GM06990 (cell line): Measurements from ENCODE around the gene TRPV2.

Experiments
- DNase-seq: peaks from one replicate; pipeline ENCODE4 v3.0.0-alpha.2; 2011; ENCODE audit not compliant: insufficient read length; ENCODE audit errors: extremely low read depth
- H3K27me3 ChIP-seq: replicated peaks from 2 replicates; pipeline ENCODE4 v1.6.0; 2011; ENCODE audit warnings: low read length; ENCODE audit not compliant: control insufficient read depth, insufficient read depth
- H3K36me3 ChIP-seq: 2 replicates; pipeline ENCODE4 v1.5.1; 2011; ENCODE audit warnings: low read length; ENCODE audit not compliant: control insufficient read depth, insufficient read depth
- H3K4me3 ChIP-seq: replicated peaks from 2 replicates; pipeline ENCODE4 v1.5.1; 2011; ENCODE audit warnings: low read depth, mild to moderate bottlenecking, control low read depth, low read length
- TF ChIP-seq, protein P1 (sequence below): IDR thresholded peaks from 2 replicates; pipeline ENCODE4 v1.5.1; 2011; ENCODE audit warnings: low read length, control low read depth, mild to moderate bottlenecking, inconsistent platforms; ENCODE audit not compliant: insufficient read depth, poor library complexity, severe bottlenecking

The TRPV2 gene

DNA sequence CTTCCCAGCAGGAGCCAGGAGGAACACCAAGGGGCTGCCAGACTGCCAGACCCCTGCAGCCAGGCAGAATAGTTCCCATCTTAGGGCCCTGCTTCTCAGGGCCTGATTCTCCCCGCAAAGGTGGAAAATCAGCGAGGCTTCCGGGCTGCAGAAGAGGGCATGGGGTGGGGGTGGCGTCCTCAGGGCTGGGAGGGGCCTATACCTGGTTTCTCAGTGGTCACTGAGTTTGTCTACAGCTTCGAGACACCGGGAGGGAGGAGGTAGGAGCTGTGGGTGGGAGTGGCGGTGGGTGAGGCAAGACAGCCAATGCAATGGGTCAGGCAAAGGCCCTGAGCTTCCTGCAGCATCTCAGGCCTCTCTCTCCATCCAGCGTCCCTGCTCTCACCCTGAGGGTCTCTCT is 62.3 kb downstream of the TRPV2 start:
- no peaks in the 10 kb centered on the region for H3K36me3 ChIP-seq
- DNase-seq = no peak
- H3K4me3 ChIP-seq = no peak overlapping the region
- H3K27me3 ChIP-seq = no peaks in the 10 kb centered on the region; the same call in 1 of the 2 replicates
- TF ChIP-seq, protein P1, sequence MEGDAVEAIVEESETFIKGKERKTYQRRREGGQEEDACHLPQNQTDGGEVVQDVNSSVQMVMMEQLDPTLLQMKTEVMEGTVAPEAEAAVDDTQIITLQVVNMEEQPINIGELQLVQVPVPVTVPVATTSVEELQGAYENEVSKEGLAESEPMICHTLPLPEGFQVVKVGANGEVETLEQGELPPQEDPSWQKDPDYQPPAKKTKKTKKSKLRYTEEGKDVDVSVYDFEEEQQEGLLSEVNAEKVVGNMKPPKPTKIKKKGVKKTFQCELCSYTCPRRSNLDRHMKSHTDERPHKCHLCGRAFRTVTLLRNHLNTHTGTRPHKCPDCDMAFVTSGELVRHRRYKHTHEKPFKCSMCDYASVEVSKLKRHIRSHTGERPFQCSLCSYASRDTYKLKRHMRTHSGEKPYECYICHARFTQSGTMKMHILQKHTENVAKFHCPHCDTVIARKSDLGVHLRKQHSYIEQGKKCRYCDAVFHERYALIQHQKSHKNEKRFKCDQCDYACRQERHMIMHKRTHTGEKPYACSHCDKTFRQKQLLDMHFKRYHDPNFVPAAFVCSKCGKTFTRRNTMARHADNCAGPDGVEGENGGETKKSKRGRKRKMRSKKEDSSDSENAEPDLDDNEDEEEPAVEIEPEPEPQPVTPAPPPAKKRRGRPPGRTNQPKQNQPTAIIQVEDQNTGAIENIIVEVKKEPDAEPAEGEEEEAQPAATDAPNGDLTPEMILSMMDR = no peak

DNA sequence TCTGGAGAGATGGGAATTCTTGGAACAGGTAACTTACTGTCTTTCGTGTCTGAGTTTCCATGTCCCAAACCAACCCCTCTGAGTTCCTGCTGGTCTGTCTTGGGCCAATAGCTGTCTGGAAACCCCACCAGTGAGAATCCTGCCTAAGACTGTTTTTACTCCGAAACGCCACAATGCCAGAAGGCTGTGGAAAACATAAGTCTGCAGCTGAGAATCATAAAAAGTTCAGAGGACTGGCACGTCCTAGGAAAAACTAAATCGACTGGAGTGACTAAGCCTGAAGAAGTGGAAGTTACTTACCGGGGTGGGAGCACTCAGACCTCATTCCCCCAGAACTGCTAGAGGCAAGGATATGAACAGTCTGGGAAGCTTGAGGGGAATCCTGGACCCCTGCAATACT is 63.3 kb downstream of the TRPV2 start:
- Histone ChIP-seq H3K36me3 (no peaks in the 10 kb centered on the region), H3K4me3 (no peak overlapping the region), H3K27me3 (no peaks in the 10 kb centered on the region; the same call in 1 of the 2 replicates)
- DNase-seq = no peak
- TF ChIP-seq, protein P1 = no peak

GRCh38 chr17:16479264-16479663 is 63.9 kb downstream of the TRPV2 start:
- H3K36me3 ChIP-seq = no peaks in the 10 kb centered on the region
- H3K4me3 ChIP-seq = no peak overlapping the region
- no peaks in the 10 kb centered on the region; the same call in 1 of the 2 replicates for H3K27me3 ChIP-seq
- TF ChIP-seq, protein P1 = no peak
- DNase-seq = no peak

DNA sequence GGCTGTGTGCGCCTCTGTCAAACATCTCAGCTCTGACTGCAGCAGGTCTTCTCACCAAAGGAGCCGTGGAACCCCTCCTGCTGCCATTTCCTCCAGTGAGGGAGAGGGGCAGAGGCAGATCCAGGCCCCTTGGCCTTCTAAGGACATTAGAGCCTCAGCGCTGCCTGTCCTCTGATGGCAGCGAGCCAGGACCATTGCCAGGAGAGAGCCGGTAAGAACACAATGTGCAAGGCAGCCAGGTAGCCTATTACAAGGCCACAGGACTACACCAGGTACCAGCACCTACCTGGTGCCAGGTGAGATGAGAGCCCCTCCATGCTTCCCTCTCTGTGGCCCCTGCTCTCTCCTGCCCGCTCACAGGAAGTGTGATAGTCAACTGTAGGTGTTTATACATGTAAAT is 65.6 kb downstream of the TRPV2 start:
- H3K36me3 ChIP-seq = no peaks in the 10 kb centered on the region
- H3K4me3 ChIP-seq = no peak overlapping the region
- H3K27me3 ChIP-seq = no peaks in the 10 kb centered on the region; the same call in 1 of the 2 replicates

GRCh38 chr17:16482253-16482652 is 66.9 kb downstream of the TRPV2 start:
- TF ChIP-seq, protein P1 = no peak

More for the DNA sequence above, 65.6 kb downstream of the TRPV2 start:
- TF ChIP-seq, protein P1 = no peak
- DNase-seq = no peak

DNA sequence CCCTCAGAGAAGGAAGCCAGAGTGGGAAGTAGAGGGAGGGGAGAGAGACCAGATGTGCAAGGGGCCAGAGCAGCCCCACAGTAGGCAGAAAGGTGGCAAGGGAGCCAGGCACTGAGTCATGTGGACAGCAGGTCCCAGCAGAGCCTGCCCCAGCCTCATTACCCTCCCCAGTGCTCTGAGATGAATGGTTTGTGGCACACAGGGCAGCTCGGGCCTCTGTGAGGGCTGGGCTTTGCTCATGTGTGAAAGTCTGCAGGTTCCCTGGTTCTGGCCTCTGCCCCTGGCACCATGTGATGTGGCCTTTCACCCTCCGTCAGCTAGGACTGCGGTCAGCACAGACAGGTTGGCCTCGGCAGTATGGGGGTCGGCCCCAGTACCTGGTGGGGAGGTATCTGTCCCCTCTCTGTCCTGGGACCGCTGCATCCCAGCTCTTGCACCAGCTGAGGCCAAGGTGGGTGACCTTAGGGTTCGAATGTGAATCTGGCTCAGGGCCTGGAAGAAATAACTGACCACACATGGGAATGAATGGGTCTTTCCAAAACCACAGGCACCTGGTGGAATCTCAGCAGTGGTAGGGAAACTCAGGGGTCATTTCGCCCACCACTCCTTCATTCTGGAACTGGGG is 67.8 kb downstream of the TRPV2 start:
- Histone ChIP-seq H3K36me3 (no peaks in the 10 kb centered on the region), H3K4me3 (no peak overlapping the region), H3K27me3 (no peaks in the 10 kb centered on the region; the same call in 1 of the 2 replicates)
- TF ChIP-seq, protein P1 = no peak
- DNase-seq = no peak

More at GRCh38 chr17:16482253-16482652, 66.9 kb downstream of the TRPV2 start:
- Histone ChIP-seq H3K36me3 (no peaks in the 10 kb centered on the region), H3K27me3 (no peaks in the 10 kb centered on the region; the same call in 1 of the 2 replicates), H3K4me3 (no peak overlapping the region)
- DNase-seq = no peak
